ENCODE results near the gene BMP6.
A peak's percentile ranks its signal among the peaks of the same experiment; 100 is the strongest.

DNA sequence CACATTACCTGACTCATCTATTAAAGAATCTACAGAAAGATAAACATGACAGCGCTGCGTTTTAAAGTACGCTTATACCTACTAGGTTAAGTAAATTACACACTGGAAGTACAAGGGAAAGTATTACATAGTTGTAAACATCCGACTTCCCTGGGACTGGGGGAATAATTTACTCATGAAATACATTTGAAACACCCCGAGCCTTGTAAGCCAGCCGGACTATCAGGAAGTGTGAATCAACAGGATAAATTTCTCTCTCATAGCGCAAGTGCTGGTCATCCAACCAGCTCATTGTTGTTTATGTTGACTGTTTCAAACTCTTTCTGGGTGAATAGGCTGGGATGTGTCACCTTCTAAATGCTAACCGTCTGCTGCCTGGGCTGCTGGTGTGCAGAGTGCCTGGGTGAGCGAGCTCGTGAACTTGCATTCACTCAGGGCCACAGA lies 4.9 kb downstream of the BMP6 start:
- TF ChIP-seq, protein P1, sequence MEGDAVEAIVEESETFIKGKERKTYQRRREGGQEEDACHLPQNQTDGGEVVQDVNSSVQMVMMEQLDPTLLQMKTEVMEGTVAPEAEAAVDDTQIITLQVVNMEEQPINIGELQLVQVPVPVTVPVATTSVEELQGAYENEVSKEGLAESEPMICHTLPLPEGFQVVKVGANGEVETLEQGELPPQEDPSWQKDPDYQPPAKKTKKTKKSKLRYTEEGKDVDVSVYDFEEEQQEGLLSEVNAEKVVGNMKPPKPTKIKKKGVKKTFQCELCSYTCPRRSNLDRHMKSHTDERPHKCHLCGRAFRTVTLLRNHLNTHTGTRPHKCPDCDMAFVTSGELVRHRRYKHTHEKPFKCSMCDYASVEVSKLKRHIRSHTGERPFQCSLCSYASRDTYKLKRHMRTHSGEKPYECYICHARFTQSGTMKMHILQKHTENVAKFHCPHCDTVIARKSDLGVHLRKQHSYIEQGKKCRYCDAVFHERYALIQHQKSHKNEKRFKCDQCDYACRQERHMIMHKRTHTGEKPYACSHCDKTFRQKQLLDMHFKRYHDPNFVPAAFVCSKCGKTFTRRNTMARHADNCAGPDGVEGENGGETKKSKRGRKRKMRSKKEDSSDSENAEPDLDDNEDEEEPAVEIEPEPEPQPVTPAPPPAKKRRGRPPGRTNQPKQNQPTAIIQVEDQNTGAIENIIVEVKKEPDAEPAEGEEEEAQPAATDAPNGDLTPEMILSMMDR (IDR thresholded peaks at IDR 0.05; ENCODE audit: extremely low read depth in 1 of 2, insufficient read depth in 1 of 2, low read depth in 1 of 2, low read length in 2 of 2), result no peak
- peak; percentile 87 for TF ChIP-seq POLR2A (IDR thresholded peaks at IDR 0.05; ENCODE audit: low read depth, low read length)

Data from endothelial cell of umbilical vein (primary cell).